NCI-H2227 treated with DMSO at 0.1 percent for 48 hours (cell line): Measurements from ENCODE around the gene NHERF2.

Source experiments
- DNase-seq: peaks from one replicate; lab custom pipeline; 2025; lab: John Stamatoyannopoulos, UW

The NHERF2 gene

GRCh38 chr16:2083409-2083808 is 56.7 kb downstream of the NHERF2 start:
- DNase-seq = no peak

- no peak for DNase-seq
Observed at GRCh38 chr16:2083876-2084780, 57.4 kb downstream of the NHERF2 start.

- DNase-seq = no peak
Observed at GRCh38 chr16:2084895-2085625, 58.4 kb downstream of the NHERF2 start.

GRCh38 chr16:2085669-2086068 is 59.0 kb downstream of the NHERF2 start:
- DNase-seq = no peak

GRCh38 chr16:2086106-2086742 is 59.5 kb downstream of the NHERF2 start:
- no peak for DNase-seq

- DNase-seq = no peak
Observed at GRCh38 chr16:2086812-2087747, 60.4 kb downstream of the NHERF2 start.

GRCh38 chr16:2087748-2088631 is 61.3 kb downstream of the NHERF2 start:
- DNase-seq = no peak
